HG02884 (cell line): ENCODE results near the gene TNRC18.

Experiments
- ATAC-seq: cut with Tn5 transposase; IDR thresholded peaks from one replicate; pipeline ENCODE4 v1.9.1; 2021; ENCODE audit warnings: mild to moderate bottlenecking, moderate library complexity; ENCODE audit not compliant: unreplicated experiment

Gene TNRC18

DNA sequence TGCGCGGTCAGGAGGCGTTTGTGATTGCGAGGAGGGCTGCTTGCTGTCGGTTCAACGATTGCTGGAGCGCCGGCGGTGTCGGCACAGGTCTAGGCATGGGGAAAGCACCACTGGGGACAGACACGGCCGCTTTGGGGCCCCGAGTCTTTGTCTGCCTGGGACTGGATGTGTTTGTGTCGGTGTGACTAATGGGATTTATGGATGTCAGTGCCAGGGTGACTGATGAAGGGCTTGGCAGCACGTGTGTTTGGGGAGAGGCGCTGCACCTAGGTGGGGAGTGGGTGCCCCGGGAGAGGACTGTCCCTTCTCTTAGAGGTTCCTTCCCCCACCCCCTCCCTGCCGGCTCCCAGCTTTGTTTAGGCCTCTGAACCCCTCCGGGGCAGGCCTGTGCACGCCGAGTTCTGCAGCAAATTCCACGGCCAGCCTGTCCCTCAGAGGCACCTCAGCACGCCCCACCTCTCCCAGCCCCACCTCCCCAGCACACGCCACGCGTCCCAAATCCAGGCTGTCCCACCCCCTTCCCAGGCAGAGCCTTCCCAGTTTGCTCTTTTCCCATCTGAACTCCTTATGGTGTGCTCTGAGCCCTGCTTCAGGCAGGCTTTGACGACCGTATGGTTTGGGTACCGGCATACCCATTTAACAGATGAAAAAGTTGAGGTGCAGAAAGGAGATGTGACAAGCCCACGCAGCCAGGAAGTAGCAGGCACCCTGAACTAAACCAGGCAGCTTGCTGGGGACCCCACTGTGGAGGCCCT, 6.4 kb upstream of the TNRC18 start:
- no peak for ATAC-seq

DNA sequence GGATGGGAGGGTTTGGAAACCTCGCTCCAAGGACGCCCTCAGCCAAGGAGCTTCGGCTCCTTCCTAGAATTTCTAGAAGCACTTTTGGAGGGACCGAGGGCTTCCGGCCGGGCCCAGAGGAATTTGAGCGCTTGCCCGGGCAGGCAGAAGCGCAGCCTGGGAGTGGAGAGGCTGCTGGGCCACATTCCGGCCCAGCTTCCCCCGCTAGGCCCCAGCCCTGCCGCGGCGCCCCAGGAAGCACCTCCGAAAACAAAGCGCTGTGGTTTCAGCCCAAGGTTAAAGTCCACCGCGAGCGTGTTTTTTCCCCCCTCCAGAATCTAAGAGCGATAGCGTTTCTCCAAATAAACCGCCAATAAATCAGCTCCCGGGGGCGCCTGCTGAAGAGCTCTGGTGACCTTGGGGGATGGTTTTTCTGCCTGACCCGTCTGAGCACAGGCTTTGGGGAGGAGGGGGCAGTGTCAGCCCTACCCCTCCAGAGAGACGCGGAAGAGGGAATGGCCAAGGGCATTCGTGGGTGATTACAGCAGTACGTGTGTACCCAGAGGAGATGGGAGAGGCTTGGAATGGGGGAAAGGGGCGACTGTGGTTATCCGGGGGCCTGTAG, 5.7 kb upstream of the TNRC18 start:
- ATAC-seq: no peak

DNA sequence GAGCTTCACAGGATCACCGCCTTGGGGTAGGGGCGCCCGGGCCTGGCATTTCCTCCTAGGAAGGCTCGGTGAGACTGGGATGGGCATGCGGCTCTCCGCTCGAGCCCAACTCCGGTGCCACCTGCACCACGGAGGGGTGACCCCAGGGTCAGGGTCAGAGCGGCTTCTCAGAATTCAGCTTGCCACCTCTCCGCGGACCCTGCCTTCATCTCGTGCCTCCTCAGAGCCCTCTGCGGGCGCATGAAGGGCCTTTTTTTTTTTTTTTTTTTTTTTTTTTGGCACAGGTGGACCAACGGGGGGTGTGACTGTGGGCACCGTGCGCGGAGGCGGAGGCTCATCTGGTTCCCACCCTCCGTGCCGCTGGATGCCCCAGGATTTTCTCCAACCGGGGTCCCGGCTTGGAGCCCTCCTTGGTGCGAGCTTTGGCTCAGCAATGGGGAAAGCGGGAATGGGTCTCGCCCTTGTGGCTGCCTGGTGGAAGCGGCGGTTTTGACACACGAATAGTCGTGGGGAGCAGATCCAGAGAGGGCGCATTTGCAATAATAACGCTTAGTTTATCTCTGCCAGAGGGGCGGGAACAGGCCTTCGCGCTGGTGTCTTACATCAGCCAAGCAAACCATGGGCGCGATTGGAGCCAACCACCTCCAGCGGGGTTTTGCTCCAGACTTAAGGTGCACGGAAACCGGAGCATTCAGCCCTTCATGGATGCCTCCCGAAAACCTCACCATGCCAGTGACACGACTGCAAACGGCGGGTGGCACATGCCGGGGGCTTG, 5.0 kb upstream of the TNRC18 start:
- no peak for ATAC-seq

DNA sequence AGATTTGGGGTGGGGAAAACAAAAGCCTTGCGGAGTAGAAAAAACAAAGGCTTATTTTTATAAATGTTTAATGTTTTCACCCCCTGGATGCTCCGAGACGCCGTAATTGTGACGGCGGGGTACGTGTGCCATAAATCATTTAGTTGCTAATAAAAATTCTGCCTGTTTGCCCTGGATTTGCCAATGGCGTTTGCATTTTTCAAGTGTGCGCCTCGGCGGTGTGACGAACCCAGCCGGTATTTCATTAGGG, 2.5 kb upstream of the TNRC18 start:
- ATAC-seq: no peak

DNA sequence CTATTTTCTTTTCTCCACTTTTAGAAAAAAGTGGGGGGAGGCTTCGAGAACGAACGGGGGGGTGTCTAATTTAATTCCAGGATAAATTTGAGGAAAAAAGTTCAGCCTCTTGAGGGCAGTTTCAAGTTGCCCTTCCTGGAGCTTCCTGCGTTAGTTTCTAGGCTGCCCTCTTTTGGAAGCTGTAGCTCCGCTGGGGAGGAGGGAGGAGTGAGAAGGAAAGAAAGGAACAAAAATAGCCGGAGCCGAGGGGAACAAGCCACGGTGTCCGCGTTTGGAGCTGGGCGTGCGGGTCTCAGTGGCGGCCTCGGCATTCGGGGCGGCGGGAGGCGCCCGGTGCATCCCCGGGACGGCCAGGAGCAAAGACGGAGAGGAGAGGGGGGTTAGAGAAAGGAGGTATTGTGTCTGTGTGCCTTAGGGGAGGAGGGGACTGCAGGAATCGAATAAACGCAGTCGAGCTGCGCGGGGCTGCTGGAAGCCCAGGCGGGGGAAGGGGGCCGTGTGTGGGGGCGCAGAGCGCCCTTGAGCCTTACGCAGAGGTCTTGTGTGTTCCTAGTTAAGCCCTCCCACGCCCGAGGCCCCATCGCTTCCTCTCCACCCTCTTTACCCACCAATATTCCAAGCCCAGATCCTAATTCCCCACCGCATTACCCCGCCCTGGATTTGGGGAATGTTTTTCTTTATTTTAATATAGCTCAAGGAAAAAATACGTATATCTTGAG, 2.0 kb upstream of the TNRC18 start:
- no peak for ATAC-seq

DNA sequence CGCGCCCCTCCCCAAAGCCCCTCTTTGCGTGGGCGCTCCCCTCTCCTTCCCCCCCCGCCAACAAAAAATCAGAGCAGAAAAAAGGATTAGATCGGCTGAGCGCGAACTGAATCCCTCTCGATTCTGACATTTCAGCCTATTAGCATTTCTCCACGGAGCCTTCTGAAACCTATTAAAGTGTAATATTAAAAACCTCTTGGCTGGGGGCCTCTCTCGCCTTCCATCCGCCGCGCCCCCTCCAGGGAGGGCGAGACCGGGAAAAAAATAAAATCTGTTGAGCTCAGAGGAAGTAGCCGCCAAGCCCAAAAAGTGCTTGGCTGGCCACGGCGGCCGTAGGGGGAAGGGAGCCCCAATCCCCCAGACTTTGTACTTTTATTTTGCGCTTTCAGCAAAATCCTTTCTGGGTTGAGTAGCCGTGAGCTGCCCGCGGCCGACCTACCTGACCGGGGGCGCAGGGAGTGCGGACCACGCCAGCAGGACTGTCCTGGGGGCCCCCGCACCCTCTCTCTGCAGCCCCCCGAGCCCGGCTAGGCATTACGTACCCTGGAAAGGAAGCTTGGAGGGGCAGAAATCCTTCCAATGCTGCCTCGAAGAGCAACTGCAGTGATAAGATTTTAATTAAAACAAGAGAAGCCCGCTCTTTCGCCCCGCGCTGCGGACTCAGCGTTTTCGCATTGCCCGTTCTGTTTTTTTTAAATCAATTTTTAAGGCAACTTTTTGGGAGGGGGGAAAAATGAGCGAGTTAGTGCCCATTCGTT, 1.3 kb upstream of the TNRC18 start:
- ATAC-seq: no peak

DNA sequence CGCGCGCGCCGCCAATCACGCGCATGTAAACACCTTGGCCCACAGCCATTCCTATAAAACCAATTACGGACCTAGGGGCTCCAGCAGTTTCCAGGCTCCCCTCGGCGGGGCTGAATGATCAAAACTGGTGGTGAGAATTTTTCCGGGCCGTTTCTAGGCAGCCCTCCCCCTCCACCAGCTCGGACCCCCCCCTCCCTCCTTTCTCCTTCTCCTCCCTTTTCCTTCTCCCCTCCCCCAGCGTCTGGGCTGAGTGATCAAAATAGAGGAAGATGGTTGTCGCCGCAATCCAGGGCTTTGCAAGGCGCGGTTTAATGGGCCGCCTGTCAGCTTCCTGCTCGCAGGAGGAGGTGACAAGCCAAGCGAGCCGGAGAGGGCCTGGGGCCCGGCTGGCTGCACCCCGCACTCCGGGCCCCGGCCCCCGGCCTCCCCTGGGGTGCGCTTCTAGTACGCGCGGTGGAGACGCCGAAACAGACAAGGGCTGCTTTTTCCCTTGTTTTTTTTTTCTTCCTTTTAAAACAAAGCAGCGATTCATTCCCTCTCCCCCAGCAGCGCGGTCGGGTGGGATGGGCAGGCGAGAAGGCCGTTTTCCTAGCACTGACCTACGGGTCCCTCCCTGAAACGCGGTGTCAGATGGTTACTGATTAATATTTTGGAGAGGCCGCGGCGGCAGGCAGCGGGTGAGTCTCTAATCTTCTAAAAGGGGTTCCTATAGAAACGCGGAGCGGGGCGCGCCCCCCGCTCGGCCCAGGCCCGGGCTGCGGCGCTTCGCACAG, 528 bp upstream of the TNRC18 start:
- ATAC-seq: no peak

DNA sequence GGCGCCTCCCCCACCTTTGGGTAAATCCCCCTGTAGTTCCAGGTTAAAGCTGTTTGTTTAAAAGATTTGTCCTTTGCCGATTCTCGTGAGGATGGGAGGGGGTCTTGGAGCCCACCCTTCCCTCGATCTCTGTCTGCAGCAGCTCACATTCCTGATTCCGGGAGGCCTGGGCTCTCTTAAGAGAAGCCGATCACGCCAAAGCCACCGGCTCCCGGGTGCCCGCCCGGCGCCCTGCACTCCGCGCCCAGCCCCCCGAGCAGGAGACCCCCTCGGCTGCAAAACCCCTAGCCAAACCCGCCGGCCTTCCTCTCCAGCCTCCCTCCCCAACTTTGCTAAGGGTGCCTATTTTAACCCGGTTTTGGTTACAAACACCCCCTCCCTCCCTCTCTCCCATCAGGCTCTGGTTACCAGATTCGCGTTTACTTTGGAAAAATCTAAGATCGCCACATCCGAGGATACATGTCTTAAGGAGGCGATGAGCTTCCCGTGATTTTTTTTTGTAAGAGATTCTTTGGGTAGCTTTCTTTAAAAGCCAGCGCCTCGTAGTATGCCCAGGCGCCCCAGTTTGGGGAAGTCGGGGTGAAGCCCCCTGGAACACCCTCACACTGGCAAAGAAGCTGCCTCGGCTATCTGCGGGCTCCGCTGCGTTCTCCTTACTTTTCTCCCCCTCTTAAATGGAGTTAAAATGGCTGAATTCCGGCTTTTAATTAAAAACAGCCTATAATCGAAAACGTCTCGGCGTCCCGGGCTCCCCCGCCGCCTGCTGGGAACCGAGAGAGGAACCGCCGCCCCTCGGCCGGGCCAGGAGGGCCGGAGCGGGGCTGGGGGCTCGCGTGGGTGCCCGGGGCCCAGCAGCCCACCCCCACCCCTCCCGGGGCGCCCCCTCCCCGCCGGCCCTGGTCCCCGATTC, 983 bp downstream of the TNRC18 start:
- ATAC-seq: no peak

DNA sequence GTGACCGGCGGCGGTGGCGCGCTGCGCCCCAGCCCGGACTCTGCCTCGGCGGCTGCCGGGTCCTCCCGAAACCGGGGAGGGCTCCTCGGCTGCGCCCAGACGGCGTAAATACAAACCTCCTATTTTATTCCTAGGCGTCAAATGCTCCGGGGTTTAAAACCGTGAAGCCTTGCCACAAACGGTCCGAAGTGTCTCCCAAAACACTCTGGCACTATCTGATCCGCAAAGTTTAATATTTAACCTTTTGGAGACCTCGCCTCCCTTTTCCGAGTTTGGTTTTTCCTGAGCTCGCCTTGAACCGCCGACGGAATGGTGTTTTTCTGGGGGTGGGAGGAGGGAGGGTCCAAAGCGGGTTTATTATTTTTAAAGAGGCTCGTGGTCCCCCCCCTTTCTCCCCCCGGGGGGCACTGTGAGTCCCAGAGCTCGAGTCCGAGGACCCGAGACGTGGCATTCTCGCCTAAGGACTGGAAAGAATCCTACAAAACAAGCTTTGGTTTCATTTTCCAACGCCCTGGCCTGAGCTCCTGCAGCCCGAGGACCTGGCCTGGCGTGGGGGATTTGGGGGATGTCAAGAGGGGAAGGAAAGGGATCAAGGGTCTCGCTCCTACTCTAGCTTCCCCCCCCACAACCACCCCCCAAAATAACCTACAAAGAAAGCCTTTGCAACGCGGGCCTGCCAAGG, 1.8 kb downstream of the TNRC18 start:
- no peak for ATAC-seq

DNA sequence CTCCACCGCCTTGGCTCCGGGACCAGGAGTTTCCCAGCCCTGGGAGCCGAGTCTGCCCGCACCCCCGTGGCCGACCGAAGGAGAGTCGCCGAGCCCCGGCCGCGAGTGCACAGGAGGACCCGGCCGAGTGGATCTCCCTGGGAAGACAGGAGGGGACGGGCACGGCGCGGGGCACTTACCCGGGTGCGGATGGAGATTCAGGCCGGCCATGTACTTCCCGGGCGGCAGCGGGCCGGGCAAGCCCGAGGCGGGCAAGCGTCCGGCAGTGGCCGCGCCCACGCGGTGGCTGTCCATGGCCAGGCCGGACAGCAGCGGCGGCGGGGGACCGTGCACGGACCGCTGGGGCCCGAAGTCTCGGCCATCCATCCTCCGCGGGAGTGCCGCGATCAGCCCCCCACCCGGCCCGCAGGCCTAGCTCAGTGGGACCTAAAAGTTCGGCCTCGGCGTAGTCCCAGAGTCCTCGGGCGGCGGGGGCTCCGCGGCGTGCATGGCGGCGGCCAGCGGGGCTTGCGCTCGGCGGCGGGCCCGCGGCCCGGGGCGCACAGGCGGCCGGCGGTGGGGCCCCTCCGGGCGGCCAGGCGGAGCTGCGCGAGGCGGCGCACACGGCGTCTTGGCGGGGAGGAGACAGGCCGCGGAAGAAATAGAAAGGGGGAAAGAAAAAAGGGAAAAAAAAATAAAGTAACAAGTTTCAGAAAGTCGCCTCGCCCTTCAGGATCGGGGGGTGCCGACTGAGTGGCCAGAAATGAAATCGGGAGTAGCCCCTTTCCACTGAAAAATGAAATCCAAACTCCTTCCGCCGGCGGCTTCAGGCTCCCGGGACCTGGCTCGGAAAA, 2.5 kb downstream of the TNRC18 start:
- no peak for ATAC-seq

DNA sequence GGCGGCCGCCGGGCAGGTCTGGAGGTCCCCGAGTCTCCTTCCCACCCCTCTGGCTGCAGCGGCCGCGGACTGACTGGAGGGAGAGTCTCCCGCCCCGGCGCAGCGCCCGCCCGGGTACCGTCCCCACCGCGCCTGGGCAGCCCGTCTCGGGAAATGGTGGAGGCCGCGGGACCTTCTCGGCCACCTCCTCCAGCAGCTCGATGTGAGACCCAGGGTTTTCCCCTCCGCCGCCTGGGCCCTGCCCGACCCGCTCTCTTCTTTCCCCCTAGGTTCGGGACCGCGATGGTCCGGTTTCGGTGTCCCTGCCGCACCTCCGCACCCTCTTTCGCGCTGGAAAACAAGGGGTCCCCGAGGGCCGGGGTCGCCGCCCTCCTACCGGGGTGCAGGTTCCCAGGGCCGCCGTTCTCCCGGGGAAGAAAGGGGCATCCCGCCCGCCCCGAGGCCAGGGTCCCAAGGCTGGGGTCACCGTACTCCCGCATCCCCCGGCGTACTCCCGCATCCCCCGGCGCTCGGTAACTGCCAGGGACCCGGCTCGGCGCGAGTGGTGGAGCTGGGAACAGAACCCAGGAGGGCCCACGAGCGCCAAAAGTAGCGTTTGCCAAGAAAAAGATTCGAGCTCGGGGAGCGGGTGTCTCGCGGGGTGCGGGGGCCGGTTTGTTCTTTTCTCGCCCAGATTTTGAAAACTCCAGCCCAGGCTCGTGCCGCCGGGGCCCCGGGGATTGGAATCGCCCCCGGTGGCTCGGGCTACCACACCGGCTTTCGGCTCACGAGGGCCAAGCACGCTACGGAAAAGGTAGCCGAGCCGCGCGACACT, 3.4 kb downstream of the TNRC18 start:
- ATAC-seq: no peak

DNA sequence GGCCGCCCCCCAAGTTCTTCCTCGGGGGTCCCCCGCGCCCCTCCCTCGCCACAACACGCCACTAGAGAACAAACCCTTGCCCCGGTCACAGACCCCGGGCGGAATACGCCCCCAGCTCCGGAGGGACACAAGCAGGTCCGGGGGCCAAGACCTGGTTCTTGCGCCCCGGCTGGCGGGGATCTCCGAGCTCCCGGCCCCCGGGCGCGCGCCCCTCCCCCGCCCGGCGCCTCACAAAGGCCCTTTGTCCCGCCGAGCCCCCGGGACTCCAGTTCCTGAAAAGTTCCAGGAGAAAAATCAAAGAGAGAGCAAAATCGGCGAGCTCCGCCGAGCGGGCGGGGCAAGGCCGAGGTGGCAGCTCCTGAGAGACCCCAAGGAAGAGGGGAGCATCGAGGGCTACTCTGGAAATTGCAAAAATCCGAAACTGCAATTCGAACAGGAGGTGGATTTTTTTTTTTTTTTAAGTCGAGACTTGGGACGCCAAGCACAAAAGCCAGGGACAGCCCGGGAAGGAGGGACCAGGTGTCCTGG, 4.0 kb downstream of the TNRC18 start:
- ATAC-seq: no peak

DNA sequence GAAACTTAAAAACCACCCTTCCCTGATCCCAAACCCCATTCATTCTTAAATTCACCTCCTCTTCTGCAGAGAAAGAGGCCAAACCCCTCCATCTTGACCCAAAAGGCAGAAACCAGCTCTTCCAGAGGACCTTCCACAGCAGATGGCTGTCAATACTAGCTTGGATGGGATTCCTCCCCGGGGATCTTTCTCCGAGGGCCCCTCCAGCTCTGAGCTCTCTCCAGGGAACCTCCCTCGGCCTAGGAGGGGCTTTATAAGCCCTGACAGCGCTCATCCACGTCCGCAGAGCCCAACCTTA, 5.4 kb downstream of the TNRC18 start:
- no peak for ATAC-seq

DNA sequence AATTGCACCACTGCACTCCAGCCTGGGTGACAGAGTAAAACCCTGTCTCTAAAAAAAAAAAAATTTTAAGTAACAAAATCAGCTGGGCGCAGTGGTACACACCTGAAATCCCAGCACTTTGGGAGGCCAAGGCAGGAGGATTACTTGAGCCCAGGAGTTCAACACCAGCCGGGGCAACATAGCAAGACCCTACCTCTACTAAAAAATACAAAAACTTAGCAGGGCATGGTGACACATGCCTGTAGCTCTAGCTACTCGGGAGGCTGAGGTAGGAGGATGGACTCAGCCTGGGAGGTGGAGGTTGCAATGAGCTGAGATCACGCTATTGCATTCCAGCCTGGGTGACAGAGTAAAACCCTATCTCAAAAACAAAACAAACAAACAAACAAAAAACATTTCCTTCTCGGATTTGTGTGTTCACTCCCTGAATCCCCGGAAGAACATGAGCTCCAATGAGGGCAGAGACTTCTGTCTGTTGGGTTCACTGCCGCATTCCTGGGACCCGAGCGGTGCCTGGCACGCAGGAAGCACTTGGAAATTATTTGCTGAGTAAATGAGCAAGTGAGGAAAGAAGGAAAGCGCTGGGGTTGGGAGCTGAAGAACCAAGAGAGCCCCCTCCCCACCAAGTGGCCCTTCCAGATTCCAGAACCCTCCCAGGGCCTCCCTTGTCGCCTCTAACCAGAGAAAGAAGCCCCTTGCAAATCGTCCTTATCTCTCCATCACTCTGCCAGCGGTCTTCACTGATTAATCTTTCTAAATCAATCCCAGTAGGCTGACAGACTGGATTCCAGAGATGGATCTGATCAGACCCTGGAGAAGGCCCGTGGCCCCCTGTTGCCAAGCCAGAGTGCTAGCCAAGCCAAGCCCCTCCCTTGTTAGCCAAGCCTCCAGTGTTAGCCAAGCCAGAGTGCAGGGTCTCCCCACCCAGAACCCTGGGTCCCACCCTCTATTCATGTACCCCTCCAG, 6.2 kb downstream of the TNRC18 start:
- ATAC-seq: no peak

DNA sequence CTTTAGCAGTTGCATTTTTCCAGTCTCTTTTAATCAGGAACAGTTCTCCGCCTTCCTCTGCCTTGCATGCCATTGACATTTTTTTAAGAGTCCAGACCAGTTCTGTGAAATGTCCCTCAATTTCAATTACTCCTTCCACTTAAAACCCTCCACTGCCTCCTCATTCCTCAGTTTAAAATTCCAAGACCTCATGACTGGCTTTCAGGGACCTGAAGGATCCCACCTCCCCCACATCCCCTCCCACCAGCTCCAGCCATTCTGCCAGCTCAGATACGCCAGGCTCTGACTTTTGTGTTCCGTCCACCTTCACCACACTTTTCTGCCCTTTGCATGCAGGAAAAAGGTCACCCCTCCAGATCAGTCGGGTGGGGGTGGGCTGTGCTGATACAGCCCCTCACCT, 8.7 kb downstream of the TNRC18 start:
- ATAC-seq: no peak

DNA sequence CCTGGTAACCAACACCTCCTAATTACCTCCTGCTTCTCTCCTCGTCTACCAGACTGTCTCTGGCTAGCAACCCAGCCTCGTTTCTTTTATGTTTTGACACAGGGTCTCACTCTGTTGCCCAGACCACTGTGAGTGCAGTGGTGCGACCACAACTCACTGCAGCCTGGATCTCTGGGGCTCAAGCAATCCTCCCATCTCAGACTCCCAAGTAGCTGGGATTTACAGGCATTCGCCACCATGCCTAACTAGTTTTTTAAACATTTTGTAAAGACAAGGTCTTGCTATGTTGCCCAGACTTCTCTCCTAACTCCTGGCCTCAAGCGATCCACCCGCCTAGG, 10.2 kb downstream of the TNRC18 start:
- no peak for ATAC-seq
